H9 (cell line): ENCODE data around the gene CDC45. TPM values are rescaled to one million over a fixed set of nuclear protein-coding genes. Genes with fewer than 3 reads are reported as not detected.

Experiments
- DNase-seq: peaks from one replicate; pipeline ENCODE4 v3.0.0-alpha.2; 2017
- H2AFZ ChIP-seq: one replicate; pipeline ENCODE4 v1.6.1; 2013; ENCODE audit warnings: mild to moderate bottlenecking, low read length, control low read depth, moderate library complexity
- H2AK5ac ChIP-seq: 2 replicates; pipeline ENCODE4 v1.6.1; 2013; ENCODE audit warnings: low read length, control low read depth, mixed read lengths; ENCODE audit not compliant: insufficient read length
- H2BK120ac ChIP-seq: one replicate; pipeline ENCODE4 v1.6.1; 2013; ENCODE audit warnings: low read depth, mild to moderate bottlenecking, low read length, control low read depth, inconsistent platforms; ENCODE audit not compliant: poor library complexity, severe bottlenecking
- H2BK12ac ChIP-seq: 2 replicates; pipeline ENCODE4 v1.6.1; 2013; ENCODE audit warnings: low read length, control low read depth, mixed read lengths, low read depth; ENCODE audit not compliant: insufficient read length
- H2BK15ac ChIP-seq: 2 replicates; pipeline ENCODE4 v1.6.1; 2013; ENCODE audit warnings: low read depth, low read length, control low read depth
- H2BK20ac ChIP-seq: one replicate; pipeline ENCODE4 v1.6.1; 2013; ENCODE audit warnings: low read depth, mild to moderate bottlenecking, low read length, control low read depth, inconsistent platforms; ENCODE audit not compliant: poor library complexity, severe bottlenecking
- H2BK5ac ChIP-seq: 2 replicates; pipeline ENCODE4 v1.6.1; 2013; ENCODE audit warnings: low read length, control low read depth, mixed read lengths; ENCODE audit not compliant: insufficient read length
- H3K14ac ChIP-seq: 2 replicates; pipeline ENCODE4 v1.6.1; 2013; ENCODE audit warnings: low read length, control low read depth; ENCODE audit not compliant: insufficient read depth
- H3K18ac ChIP-seq: 2 replicates; pipeline ENCODE4 v1.6.1; 2013; ENCODE audit warnings: low read depth, mild to moderate bottlenecking, mixed read lengths, low read length, control low read depth; ENCODE audit not compliant: insufficient read length
- H3K23ac ChIP-seq: 2 replicates; pipeline ENCODE4 v1.6.1; 2013; ENCODE audit warnings: low read length, control low read depth, mixed read lengths, low read depth; ENCODE audit not compliant: insufficient read length
- H3K23me2 ChIP-seq: 2 replicates; pipeline ENCODE4 v1.6.1; 2013; ENCODE audit warnings: low read depth, mild to moderate bottlenecking, mixed read lengths, low read length, control low read depth; ENCODE audit not compliant: insufficient read length, poor library complexity, severe bottlenecking
- H3K27ac ChIP-seq: 2 replicates; pipeline ENCODE4 v1.5.1; 2013; ENCODE audit warnings: low read length, control low read depth, mixed read lengths, low read depth; ENCODE audit not compliant: insufficient read length
- H3K27me3 ChIP-seq: 2 replicates; pipeline ENCODE4 v1.6.1; 2013; ENCODE audit warnings: low read length, control low read depth, inconsistent platforms; ENCODE audit not compliant: insufficient read depth
- H3K4ac ChIP-seq: 2 replicates; pipeline ENCODE4 v1.6.1; 2013; ENCODE audit warnings: low read depth, mild to moderate bottlenecking, control low read depth, inconsistent platforms, low read length, moderate library complexity
- H3K4me1 ChIP-seq: 2 replicates; pipeline ENCODE4 v1.6.1; 2013; ENCODE audit warnings: low read length, control low read depth, inconsistent platforms; ENCODE audit not compliant: insufficient read depth
- H3K4me2 ChIP-seq: 2 replicates; pipeline ENCODE4 v1.6.1; 2013; ENCODE audit warnings: low read length, control low read depth, mixed read lengths; ENCODE audit not compliant: insufficient read length, insufficient read depth
- H3K56ac ChIP-seq: 2 replicates; pipeline ENCODE4 v1.6.1; 2013; ENCODE audit warnings: low read depth, mild to moderate bottlenecking, mixed read lengths, low read length, control low read depth; ENCODE audit not compliant: insufficient read length
- H3K79me1 ChIP-seq: 2 replicates; pipeline ENCODE4 v1.6.1; 2013; ENCODE audit warnings: low read depth, mild to moderate bottlenecking, moderate library complexity, low read length, control low read depth, inconsistent platforms; ENCODE audit not compliant: insufficient read depth, poor library complexity, severe bottlenecking
- H3K79me2 ChIP-seq: 2 replicates; pipeline ENCODE4 v1.6.1; 2013; ENCODE audit warnings: low read length, control low read depth, inconsistent platforms; ENCODE audit not compliant: insufficient read depth
- H3K9ac ChIP-seq: 2 replicates; pipeline ENCODE4 v1.6.1; 2013; ENCODE audit warnings: low read length, control low read depth, mixed read lengths; ENCODE audit not compliant: insufficient read length; ENCODE audit errors: extremely low read depth
- H3K9me3 ChIP-seq: one replicate; pipeline ENCODE4 v1.6.1; 2013; ENCODE audit warnings: low read depth, low read length, inconsistent platforms; ENCODE audit not compliant: control insufficient read depth
- H3T11ph ChIP-seq: one replicate; pipeline ENCODE4 v1.6.1; 2013; ENCODE audit warnings: mild to moderate bottlenecking, low read length, control low read depth, inconsistent platforms
- H4K20me1 ChIP-seq: one replicate; pipeline ENCODE4 v1.6.1; 2013; ENCODE audit not compliant: control insufficient read depth, insufficient read length, insufficient read depth
- H4K5ac ChIP-seq: 2 replicates; pipeline ENCODE4 v1.6.1; 2013; ENCODE audit warnings: low read depth, mild to moderate bottlenecking, mixed read lengths, low read length, control low read depth; ENCODE audit not compliant: insufficient read length
- H4K8ac ChIP-seq: replicated peaks from 2 replicates; pipeline ENCODE4 v1.6.1; 2013; ENCODE audit warnings: low read length, control low read depth, mixed read lengths, low read depth; ENCODE audit not compliant: insufficient read length
- H4K91ac ChIP-seq: 2 replicates; pipeline ENCODE4 v1.6.1; 2013; ENCODE audit warnings: low read depth, mild to moderate bottlenecking, moderate library complexity, mixed read lengths, low read length, control low read depth; ENCODE audit not compliant: insufficient read length
- H3K27ac Mint-ChIP-seq, 3 experiments: 2 replicates in 2 of 3; 3 replicates in 1 of 3; pipeline ENCODE4 v1.8.0; 2020 to 2021; ENCODE audit warnings: mixed read lengths in 3 of 3, mild to moderate bottlenecking in 1 of 3, moderate library complexity in 1 of 3
- H3K27me3 Mint-ChIP-seq: 2 replicates; pipeline ENCODE4 v1.8.0; 2021; ENCODE audit warnings: low read depth, mild to moderate bottlenecking, moderate library complexity, mixed read lengths
- H3K36me3 Mint-ChIP-seq, 3 experiments: 2 replicates in 2 of 3; 3 replicates in 1 of 3; pipeline ENCODE4 v1.8.0; 2020 to 2021; ENCODE audit warnings: low read depth in 3 of 3, mixed read lengths in 3 of 3; ENCODE audit not compliant: insufficient read depth in 1 of 3
- H3K4me1 Mint-ChIP-seq, 2 experiments: 2 replicates each; pipeline ENCODE4 v1.8.0; 2020; ENCODE audit warnings: mixed read lengths in 2 of 2
- H3K4me3 Mint-ChIP-seq, 2 experiments: 2 replicates in 1 of 2; 3 replicates in 1 of 2; pipeline ENCODE4 v1.8.0; 2020 to 2021; ENCODE audit warnings: mild to moderate bottlenecking in 2 of 2, mixed read lengths in 2 of 2, moderate library complexity in 1 of 2
- H3K9me3 Mint-ChIP-seq, 2 experiments: 2 replicates in 1 of 2; 3 replicates in 1 of 2; pipeline ENCODE4 v1.8.0; 2020; ENCODE audit warnings: mild to moderate bottlenecking in 2 of 2, mixed read lengths in 2 of 2, moderate library complexity in 1 of 2
- WGBS: extraction: QIAGEN DNeasy Blood & Tissue Kit; methylation state at CpG from one replicate; pipeline ENCODE4 v1.1.7; 2013; ENCODE audit warnings: missing lambda C conversion rate, low lambda C conversion rate, mixed read lengths; ENCODE audit not compliant: insufficient read length; ENCODE audit errors: extremely low coverage; 5-methylcytosine and 5-hydroxymethylcytosine counted together
- total RNA-seq: library from RNA; stranded (reverse); gene quantifications from 2 replicates; pipeline ENCODE4 v1.2.1, GENCODE V29; 2021
- TF ChIP-seq, protein P1 (sequence below): fragments of 200-600 bp; sonication (generic); conservative IDR thresholded peaks from 3 replicates; pipeline ENCODE4 v1.8.0; 2021; ENCODE audit warnings: antibody characterized with exemption, mild to moderate bottlenecking

Gene CDC45
- total RNA-seq, 1 experiment from 2014 or later: 35.7 TPM

DNA sequence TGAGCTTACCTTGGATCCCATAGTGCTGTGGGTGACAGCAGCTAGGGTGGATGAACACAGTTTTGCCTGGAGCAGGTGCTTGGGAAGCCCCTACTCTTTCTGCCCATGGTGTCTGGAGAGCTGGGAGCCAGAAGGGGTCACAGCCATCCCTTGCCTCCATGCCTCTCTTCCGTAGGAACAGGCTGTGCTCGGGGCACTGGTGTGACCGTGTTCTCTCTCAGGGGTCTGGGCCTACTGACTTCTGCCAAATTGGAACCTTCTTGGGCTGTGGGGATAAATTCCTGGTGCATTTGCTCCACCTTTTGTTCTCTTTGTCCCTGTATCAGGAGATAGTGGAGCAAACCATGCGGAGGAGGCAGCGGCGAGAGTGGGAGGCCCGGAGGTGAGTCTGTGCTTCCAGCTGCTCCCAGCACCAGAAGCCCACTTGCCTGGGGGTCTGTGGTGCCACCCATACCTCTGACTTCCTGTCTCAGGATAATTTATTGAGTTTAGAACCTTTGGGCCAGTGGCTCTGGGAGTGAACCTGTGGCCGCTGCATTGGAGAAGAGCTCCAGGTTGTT lies 14.4 kb downstream of the CDC45 start:
- Histone ChIP-seq H3K4me1 (no peaks in the 10 kb centered on the region), H4K8ac (no peak overlapping the region), H2BK12ac (no peak overlapping the region), H2AK5ac (no peak overlapping the region), H3T11ph (no peak overlapping the region), H2BK20ac (no peak overlapping the region), H3K56ac (no peak overlapping the region), H3K9ac (no peak overlapping the region), H2BK5ac (no peak overlapping the region), H3K27me3 (no peaks in the 10 kb centered on the region), H4K5ac (no peak overlapping the region), H4K91ac (no peak overlapping the region), H3K4me2 (no peak overlapping the region), H2BK15ac (no peak overlapping the region), H2AFZ (no peak overlapping the region), H3K18ac (no peak overlapping the region), H3K23ac (no peak overlapping the region), H3K9me3 (no peaks in the 10 kb centered on the region), H3K79me1 (no peaks in the 10 kb centered on the region), H3K4ac (no peak overlapping the region), H3K27ac (no peak overlapping the region), H4K20me1 (no peaks in the 10 kb centered on the region), H3K14ac (no peak overlapping the region), H3K79me2 (no peaks in the 10 kb centered on the region), H2BK120ac (no peak overlapping the region), H3K23me2 (no peaks in the 10 kb centered on the region)
- H3K4me1 Mint-ChIP-seq: no peaks in the 10 kb centered on the region
- peaks cover 5 to 82% (median 61%) of the 10 kb centered on the region in 3 experiments for H3K36me3 Mint-ChIP-seq
- H3K27ac Mint-ChIP-seq: no peak overlapping the region; a peak in 1 of 7 replicates
- H3K27me3 Mint-ChIP-seq: no peaks in the 10 kb centered on the region
- TF ChIP-seq, protein P1, sequence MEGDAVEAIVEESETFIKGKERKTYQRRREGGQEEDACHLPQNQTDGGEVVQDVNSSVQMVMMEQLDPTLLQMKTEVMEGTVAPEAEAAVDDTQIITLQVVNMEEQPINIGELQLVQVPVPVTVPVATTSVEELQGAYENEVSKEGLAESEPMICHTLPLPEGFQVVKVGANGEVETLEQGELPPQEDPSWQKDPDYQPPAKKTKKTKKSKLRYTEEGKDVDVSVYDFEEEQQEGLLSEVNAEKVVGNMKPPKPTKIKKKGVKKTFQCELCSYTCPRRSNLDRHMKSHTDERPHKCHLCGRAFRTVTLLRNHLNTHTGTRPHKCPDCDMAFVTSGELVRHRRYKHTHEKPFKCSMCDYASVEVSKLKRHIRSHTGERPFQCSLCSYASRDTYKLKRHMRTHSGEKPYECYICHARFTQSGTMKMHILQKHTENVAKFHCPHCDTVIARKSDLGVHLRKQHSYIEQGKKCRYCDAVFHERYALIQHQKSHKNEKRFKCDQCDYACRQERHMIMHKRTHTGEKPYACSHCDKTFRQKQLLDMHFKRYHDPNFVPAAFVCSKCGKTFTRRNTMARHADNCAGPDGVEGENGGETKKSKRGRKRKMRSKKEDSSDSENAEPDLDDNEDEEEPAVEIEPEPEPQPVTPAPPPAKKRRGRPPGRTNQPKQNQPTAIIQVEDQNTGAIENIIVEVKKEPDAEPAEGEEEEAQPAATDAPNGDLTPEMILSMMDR: no peak
- no CpG with 5 or more reads among the region's 8 CpGs for WGBS
- H3K9me3 Mint-ChIP-seq: no peaks in the 10 kb centered on the region
- DNase-seq: no peak
- no peak overlapping the region for H3K4me3 Mint-ChIP-seq
